Amniotic epithelial cell (primary cell): ENCODE measurements around the gene CEACAM16.

Experiments
- DNase-seq: peaks from one replicate; pipeline ENCODE4 v3.0.0-alpha.2; 2010; ENCODE audit warnings: low read depth

The CEACAM16 gene

DNA sequence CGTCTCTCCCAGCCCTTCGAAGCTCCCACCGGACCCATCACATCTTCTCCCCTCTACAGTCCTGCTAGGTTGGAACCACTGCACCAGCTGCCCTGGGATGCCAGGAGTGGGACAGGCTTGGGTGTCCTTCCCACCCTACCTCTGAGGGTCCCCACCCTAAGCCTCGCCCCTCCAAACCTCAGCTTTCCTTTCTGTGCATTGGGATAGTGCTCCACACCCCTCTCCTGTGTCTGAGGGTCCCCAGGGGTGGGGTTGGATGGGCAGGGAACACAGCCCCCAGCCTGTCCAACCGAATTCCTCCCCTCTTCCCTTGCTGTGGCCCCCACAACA is 47.6 kb downstream of the CEACAM16 start:
- DNase-seq: no peak

DNA sequence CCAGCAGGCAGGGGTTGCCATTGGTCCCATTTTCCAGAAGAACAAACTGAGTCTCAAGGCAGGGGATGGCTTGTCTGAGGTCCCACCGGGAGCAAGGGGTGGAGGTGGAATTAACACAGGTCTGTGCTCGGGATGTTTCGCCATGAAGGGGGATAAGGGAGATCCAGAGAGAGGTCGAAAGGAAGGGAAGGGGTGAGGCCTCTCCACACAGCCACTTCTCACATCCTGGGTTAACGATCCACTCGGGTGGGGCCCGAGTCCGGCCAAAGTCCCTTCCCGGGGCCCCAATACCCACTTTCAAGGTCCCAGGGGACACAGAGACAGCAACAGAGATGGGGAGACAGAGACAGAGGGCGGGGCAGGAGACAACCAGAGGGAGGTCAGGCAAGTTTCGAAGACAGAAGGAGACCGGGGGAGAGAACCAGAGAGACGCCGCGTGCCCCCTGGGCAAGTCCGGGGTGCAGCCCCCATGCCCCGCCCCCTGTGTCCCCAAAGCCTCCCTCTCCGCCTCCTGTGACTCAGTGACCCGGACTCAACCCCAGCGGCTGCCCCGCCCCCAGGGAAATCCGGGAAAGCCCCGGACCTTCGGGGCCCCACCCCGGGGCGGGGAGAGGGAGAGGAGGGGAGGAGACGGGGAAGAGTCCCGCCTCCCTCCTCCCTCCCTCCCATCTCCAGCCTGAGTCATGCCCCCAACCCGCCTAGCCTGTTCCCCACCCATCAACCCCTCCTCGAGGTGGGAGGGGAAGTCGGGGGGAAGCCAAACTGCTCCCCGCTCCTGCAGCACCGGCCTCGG is 48.2 kb downstream of the CEACAM16 start:
- DNase-seq: peak; percentile 95

DNA sequence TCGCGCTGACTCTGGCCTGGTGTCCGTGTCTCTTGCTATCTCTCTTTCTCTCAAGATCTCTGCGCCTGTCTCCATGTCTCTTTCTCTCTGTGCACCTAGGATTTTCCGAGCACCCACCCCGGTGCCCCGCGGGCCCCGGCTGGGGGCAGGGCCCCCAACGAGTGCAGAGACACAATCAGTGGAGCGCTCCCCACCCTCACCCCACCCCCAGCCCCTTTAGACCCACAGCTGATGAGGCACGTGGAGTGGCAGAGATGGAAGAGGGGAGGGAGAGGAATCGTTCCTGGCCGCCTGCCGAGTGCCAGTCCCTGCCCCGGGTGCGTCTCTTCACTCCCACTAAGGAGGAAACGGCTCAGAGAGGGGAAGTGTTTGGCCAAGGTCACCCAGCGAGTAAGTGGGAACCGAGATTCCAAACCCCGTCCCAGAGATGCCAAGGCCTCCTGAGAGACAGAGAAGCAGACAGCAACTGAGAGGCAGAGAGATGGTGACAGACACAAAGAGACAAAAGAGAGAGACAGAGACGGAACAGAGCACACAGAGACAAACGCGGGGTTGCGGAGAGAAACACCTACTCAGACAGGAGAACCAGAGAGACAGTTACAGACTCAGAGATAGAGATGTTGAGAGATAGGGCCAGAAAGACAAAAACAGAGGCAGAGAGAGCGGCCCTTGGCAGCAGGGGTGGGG is 48.9 kb downstream of the CEACAM16 start:
- peak; percentile 74 for DNase-seq

DNA sequence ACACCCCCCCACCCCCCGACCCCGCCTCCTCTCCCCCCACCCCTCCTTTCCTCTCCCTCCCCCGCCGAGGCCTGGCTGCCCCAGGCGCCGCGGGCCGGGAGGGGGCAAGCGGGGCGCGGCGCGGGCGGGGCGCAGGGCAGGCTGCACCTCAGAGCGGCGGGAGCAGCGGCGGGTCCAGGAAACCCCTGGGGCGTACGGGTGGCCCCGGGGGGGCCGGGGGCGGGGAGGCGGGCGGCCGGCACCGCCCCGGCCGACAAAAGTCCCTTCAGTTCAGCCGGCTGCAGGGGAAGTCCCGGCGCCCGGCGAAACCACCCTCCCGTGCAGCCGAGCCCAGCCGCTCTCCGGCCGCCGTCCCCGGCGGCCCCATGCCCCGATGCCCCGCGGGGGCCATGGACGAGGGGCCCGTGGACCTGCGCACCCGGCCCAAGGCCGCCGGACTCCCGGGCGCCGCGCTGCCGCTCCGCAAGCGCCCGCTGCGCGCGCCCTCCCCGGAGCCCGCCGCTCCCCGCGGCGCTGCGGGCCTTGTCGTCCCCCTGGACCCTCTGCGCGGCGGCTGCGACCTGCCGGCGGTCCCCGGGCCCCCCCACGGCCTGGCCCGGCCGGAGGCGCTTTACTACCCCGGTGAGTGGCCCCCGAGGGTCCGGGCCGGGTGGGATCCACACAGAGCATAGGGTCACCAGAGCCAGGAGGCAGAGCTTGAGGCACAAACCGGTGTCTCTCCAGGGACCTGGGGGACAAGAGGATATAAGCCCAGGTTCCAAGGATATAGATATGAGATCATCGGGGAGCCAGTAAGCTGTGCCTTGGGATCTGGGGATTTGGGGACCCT is 49.7 kb downstream of the CEACAM16 start, which contains the start of gene BCL3:
BCL3 (plus strand) TSS at position 283 of the 829 bp plus-strand sequence; CDS start at position 366, 83 bp downstream.
- no peak for DNase-seq

DNA sequence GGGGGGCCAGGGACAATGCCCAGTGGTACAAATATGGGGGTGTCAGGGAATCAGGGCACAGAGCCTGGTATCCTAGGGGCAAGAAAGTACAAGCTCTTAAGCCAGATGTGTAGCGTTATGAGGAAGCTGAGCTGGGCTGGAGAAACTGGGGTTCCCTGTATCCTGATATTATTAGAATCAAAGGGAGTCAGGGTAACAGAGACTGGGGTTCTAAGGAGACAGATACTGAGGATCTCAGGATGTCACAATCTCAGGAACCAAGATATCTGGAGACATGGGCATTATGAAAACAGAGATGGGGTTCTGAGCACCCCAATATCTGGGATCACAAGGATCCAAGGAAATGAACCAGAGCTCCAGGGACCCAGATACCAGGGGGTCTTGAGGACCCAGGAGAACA is 50.3 kb downstream of the CEACAM16 start:
- no peak for DNase-seq

DNA sequence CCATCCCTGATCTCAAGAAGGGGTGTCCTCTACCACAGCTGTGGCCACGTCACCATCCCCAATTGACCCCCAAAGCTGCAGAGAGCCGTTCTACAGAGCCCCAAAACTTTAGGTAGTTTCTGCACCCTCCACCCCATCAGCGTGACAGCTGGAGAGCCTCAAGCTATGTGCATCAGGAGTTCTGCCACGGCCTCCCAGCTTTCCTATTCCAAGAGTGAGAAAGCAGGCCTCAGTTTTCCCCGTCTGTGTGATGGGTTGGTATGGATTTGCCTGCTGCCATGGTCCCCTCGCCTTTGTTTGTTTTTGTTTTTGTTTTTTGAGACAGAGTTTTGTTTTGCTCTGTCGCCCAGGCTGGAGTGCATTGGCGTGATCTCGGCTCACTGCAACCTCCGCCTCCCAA is 51.0 kb downstream of the CEACAM16 start:
- DNase-seq: no peak

DNA sequence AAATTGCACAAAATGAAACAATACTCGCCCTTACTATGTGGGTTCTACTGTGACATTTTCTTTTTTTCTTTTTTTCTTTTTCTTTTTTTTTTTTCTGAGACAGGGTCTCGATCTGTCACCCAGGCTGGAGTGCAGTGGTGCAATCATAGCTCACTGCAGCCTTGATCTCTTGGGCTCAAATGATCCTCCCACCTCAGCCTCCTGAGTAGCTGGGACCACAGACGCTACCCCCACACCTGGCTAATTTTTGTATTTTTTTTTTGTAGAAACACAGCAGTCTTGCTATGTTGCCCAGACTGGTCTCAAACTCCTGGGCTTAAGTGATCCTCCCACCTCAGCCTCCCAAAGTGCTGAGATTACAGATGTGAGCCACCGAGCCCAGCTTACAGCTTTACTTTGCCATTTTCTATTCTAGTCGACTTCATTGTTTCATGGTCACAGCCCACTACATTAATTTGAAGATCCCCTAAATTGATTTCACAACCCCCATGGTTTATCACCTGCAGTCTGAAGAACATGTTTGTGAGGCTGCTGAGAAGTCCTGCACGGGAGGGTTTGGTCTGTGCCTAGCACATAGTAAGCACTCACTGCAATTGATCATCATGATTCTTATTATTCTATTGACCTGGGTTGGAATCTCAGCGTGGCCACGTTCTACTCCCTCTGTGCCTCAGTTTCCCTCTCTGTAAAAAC is 53.3 kb downstream of the CEACAM16 start:
- DNase-seq: no peak

DNA sequence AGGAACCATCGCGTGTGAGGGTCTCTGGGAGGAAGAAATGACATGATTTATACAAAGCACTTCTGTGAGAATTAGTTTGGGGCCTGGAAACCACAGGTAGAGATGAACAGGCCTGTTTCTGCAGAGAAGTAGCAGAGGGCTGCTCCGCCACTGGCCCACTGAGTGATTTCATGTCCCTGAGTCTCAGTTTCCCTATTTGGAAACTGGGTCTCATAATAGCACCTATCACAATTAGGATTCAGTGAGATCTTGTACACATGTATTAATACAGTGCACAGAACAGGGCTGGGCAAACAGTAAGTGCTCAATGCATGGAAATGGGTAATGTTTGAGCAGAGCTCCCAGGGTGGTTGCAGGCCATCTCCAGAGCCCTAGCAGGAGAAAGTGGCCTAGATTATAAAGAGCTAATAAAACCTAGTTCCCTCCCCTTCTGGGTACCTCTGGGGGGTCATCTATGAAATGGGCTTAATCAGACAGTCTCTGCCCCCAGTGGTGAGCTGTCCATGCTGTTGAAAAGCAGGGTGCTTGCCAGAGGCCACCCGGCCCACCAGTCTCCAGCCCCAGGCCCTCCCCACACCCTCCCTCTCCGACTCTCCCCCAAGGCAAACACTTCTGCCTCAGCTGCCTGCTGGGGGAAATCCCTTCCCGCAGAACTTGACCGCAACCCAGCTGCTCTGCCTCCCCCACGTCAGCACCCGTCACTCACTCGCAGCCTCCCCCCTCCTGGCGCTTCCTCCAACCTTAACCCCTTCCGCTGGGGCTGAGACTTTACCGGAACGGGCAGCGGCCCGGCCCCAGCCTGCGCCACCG is 54.1 kb downstream of the CEACAM16 start:
- peak; percentile 99 for DNase-seq

DNA sequence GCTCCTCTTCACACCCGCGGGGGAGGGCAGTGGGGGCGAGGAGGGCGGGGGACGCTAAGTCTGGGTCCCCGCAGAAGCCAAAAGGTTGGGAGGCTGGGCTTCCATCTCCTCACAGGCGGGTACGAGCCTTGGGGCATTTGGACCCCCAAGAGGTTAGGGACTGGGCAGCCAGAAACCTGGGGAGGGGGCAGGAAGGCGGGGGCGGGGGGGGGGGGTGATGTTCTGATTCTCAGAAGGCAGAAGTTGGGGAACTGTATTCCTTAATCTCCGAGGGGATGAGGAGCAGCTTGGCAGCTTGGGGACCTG is 54.6 kb downstream of the CEACAM16 start:
- no peak for DNase-seq

DNA sequence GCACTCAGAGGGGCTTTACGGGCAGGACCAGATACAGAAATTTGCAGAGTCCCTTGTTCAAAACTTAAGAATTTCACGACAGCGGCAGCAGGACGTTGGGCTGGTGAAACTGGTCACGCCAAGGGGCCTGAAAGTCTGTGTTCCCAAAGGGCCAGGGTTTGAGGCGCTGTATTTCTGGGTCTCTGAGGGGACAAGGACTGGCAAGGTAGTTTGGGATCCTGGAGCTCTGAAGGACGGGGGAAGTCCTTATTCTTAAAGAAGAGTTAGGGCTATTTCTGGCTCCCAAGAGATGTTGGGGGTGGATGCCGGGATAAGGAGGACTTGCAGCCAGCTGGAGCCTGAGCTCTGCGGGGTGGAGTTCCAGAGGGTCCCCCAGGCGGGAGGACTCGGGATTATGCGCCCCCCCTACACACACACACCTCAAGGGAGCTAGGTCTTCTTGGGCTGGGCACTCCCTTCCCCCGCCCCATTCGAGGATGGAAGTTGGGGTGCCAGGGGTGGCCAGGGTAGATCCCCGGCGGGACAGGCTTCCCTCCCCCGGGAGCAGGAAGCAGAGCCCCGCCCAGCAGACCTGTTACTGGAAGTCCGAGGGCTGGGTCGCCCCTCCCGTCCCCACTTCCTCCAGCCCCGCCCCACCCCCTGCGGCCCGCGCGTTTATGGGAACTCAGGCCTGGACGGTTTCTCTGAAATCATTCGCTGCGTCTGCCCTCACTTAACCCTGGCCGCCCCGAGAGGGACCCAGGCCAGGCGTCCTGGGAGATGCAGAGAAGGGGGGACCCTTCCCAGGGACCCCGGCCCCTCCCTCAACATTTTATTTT is 55.2 kb downstream of the CEACAM16 start:
- peak; percentile 84 for DNase-seq

DNA sequence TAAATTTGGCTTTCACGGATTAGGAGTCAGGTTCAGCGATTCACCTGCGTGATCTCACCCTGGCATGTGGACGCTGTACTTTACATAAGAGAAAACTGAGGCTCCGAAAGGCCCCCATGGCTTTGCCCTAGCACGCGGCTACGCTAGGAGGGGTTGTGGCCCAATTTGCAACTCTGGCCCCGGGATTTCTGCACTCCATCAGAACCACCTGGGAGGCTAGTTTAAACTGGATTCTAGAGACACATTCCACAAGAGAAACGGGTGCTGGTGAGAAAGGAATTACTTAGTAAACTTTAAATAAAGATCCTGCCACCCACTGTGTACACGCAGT is 55.8 kb downstream of the CEACAM16 start:
- DNase-seq: no peak

DNA sequence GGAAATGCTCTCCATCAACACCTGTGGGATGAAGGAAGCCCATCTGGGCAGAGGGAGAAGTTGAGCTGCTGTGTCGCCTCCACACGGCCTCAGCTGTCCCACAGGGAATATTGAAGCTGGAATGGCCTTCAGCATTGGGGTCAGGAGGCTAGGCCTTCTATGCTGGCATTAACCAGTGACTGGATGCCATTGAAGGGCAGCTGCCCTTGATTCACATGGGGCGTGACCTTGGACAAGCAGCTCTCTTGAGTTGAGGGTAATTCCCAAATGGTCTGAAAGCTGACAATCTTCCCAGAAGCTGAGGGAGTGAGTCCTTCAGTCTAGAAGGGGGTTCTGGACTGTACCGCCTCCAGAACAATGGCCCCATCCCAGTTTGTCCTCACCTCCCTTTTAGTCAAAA is 56.3 kb downstream of the CEACAM16 start:
- no peak for DNase-seq

DNA sequence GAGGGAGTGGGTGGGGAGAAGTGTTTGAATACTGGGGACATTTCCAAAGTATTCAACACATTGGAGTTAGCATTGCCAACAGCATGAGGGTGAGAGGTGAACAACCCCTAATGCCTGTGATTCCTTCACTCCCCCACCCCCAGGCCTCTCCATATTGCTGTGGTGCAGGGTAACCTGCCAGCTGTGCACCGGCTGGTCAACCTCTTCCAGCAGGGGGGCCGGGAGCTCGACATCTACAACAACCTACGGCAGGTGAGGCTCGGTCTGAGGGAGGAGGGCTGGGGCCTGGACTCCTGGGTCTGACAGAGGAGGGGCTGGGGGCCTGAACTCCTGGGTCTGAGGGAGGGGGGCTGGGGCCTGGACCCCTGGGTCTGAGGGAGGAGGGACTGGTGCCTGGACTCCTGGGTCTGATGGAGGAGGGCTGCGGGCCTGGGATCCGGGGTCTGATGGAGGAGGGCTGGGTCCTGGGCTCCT is 57.2 kb downstream of the CEACAM16 start:
- no peak for DNase-seq

DNA sequence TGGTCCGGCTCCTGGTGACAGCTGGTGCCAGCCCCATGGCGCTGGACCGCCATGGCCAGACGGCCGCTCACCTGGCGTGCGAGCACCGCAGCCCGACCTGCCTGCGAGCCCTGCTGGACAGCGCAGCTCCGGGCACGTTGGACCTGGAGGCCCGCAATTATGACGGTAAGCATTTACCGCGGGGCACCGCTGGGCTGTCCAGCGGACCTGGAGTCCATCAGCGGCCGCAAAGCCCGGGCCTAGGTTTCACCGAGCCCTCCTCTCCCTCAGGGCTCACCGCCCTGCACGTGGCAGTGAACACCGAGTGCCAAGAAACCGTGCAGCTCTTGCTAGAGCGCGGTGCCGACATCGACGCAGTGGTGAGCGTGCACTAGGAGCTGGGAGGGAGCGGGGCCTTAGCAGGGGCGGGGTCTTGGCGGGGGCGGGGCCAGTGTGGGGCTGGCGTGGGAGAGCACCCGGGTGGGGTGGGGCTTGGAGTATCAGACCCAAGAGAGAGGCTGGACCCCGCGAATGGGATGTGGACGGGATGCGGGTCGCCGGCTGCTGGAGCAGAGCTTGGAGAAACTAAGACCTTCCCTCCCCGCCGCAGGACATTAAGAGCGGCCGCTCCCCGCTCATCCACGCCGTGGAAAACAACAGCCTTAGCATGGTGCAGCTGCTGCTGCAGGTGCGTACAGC is 58.2 kb downstream of the CEACAM16 start:
- peak; percentile 82 for DNase-seq

DNA sequence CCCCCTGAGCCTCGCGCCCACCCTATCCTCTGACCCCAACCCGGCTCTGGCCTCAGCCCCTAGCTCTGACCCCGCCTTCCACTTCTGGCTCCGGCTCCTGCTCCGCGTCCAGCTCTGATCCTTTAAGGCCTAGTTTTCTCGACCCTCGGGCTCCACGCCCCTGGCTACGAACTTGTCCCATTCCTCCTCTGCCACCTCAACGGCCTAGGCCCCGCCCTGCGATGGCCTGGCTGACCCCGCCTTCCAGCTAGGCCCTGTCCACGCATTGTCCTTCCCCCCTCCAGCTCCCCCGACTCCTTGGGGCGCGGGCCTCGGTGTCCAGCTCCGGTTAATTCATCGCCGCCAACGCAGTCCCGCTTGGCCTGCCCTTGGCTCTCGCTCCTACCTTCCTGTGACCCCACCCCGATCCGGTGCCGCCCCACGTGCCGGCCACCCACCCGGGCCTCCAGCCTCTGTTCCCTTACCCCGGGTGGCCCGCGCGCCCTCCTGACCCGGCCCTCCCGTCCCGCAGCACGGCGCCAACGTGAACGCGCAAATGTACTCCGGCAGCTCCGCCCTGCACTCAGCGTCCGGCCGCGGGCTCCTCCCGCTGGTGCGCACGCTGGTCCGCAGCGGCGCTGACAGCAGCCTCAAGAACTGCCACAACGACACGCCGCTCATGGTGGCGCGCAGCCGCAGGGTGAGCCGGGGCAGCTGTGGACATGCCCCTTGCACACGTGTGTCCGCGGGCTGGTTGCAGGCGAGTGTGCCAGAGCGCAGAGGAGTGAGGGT is 59.0 kb downstream of the CEACAM16 start:
- peak; percentile 58 for DNase-seq

DNA sequence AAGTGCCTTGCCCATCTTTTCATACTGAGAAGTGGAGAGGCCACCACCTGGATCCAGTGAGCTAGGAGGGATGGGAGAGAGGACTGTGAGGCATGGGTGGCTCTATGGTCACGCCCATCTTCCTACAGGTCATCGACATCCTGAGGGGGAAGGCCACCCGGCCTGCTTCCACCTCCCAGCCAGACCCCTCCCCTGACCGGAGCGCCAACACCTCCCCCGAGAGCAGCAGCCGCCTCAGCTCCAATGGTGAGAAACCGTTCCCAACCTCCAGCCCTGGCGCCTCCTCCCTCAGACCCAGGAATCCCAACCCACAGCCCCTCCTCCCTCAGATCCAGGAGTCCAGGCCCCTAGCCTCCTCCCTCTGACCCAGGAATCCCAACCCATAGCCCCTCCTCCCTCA is 59.6 kb downstream of the CEACAM16 start:
- peak; percentile 61 for DNase-seq

DNA sequence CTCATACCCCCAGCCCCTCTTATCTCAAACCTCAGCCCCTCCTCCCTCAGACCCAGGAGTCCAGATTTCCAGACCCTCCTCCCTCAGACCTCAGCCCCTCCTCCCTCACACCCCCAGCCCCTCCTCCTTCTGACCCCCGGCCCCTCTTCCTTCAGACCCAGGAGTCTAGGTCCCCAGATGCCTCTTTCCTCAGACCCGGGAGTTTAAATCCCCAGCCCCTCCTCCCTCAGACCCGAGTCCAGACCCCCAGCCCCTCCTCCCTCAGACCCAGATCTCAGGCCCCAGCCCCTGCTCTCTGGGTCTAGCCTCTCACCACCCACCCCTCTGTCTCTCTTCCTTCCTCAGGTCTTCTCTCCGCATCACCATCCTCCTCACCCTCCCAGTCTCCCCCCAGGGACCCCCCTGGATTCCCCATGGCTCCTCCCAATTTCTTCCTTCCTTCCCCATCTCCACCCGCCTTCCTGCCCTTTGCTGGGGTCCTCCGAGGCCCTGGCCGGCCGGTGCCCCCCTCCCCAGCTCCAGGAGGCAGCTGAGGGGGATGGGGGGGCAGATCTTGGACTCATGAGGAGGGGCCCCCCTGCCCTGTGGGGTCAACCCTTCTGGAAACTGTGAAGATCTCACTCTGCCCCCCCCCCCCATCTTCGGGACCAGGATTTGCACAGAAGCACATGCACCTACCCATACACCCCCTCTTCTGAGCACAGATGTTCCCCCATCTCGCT is 60.3 kb downstream of the CEACAM16 start:
- no peak for DNase-seq
